Activated B cell treated with CpG ODN at 0.5 μM for 24 hours (primary cell): ENCODE measurements around the gene MED27. TPM values are rescaled to one million over a fixed set of nuclear protein-coding genes. Genes with fewer than 3 reads are reported as not detected.

ENCODE experiments used
- ATAC-seq: fragments of 200-7000 bp; cut with Tn5 transposase; one replicate; pipeline ENCODE4 v1.10.0; 2021; ENCODE audit warnings: low read depth, mild to moderate bottlenecking, moderate library complexity
- CTCF ChIA-PET: fragments of 350-600 bp; sonication (Branson Sonifier 250); formaldehyde crosslinking; loops from one replicate; lab custom pipeline; 2021; ENCODE audit warnings: antibody characterized with exemption; lab: Charles Lee
- POLR2A ChIA-PET: fragments of 350-600 bp; sonication (Branson Sonifier 250); formaldehyde crosslinking; loops from one replicate; lab custom pipeline; 2021; ENCODE audit warnings: antibody characterized with exemption; lab: Charles Lee
- DNase-seq: peaks from one replicate; pipeline ENCODE4 v3.0.0; 2022
- H3K27ac Mint-ChIP-seq: one replicate; pipeline ENCODE4 v1.8.0; 2020; ENCODE audit warnings: mixed read lengths
- H3K27me3 Mint-ChIP-seq: one replicate; pipeline ENCODE4 v1.8.0; 2021; ENCODE audit warnings: mixed read lengths
- H3K36me3 Mint-ChIP-seq: one replicate; pipeline ENCODE4 v1.8.0; 2021; ENCODE audit warnings: low read depth, mixed read lengths
- H3K4me1 Mint-ChIP-seq: one replicate; pipeline ENCODE4 v1.8.0; 2021; ENCODE audit warnings: mixed read lengths
- H3K4me3 Mint-ChIP-seq: one replicate; pipeline ENCODE4 v1.8.0; 2020; ENCODE audit warnings: mild to moderate bottlenecking, mixed read lengths
- H3K9me3 Mint-ChIP-seq: one replicate; pipeline ENCODE4 v1.8.0; 2020; ENCODE audit warnings: mixed read lengths
- CTCF ChIP-seq: fragments of 200-600 bp; IDR thresholded peaks from one replicate; pipeline ENCODE4 v1.8.0; 2022; ENCODE audit warnings: antibody characterized with exemption, mild to moderate bottlenecking
- intact Hi-C: fragments of 100-400 bp; cut with micrococcal nuclease; formaldehyde crosslinking; loops from one replicate; pipeline ENCODE4 v1.15.1; 2024
- total RNA-seq: library from RNA; stranded (reverse); gene quantifications from 2 replicates; pipeline ENCODE4 v1.2.3, GENCODE V29; 2022

Gene MED27
- total RNA-seq, 1 donor from 2014 or later: 24.5 TPM

DNA sequence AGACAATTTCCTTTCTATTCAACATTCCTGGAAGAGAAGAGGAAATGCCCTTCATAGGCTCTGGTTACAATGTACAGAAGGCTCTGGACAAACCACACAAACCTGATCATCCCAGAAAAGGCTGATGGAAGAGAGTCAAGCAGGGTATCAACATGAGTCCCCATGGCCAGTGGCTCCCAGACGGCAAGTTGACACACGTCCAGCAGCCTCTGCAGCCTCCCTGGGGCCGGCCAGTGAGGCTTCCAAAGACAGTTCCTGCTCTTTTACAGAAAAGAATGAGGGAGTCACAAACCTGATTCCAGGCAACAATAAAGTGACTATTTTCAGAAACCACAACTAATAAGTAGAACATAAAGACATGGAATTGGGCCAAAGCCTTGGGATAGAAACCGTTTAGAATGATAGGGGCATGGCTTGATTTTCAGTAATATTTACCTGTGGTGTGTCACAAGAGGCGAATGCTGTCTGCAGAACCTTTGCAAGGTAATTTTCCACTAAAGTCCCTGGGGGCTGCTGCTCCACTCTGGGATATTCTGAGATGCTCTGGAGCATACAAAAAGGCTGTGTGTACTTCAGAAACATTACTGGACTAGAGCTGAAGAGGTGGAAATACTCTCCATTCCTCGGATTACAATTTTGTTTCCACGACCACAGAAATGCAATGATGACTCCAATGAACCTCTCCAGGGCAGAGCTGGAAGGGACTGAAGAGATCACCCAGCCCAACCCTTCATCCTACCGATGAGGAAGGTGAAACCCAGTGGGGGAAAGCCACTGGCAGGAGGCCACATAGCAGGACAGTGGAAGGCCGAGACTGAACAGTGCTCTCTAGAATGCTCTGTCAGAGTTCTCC is 10.4 kb downstream of the MED27 start:
- H3K9me3 Mint-ChIP-seq: no peaks in the 10 kb centered on the region
- intact Hi-C loops: no loop called here
- peaks cover 1% of the 10 kb centered on the region for H3K4me1 Mint-ChIP-seq
- TF ChIP-seq CTCF: no peak
- POLR2A ChIA-PET: no interaction called here
- H3K27ac Mint-ChIP-seq: no peak overlapping the region
- no peak for DNase-seq
- CTCF ChIA-PET: no interaction called here
- H3K36me3 Mint-ChIP-seq: peaks cover 63% of the 10 kb centered on the region
- no peak for ATAC-seq
- H3K27me3 Mint-ChIP-seq: no peaks in the 10 kb centered on the region
- H3K4me3 Mint-ChIP-seq: no peak overlapping the region

DNA sequence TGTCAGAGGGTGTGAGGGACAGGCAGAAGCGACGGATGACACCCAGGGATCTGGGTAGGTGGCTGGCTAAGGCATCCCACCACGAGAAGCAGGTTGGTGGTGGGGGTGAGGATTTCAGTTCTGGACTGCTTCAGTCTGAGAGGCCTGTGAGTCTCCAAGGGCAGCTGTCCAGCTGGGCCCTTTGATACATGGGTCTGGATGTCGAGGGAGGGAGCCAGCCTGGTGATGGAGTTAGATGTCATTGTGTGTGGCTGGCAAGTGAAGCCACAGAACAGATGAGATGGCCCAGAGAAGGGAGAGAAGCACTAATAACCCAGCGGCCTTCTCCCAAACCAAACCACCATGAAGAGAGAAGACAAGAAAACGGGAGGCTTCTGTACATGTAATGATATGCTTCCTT is 11.1 kb downstream of the MED27 start:
- ATAC-seq (no peak), DNase-seq (no peak)
- TF ChIP-seq CTCF: no peak
- Mint-ChIP-seq H3K27me3 (no peaks in the 10 kb centered on the region), H3K27ac (no peak overlapping the region), H3K4me1 (peaks cover 1% of the 10 kb centered on the region), H3K9me3 (no peaks in the 10 kb centered on the region), H3K36me3 (peaks cover 57% of the 10 kb centered on the region), H3K4me3 (no peak overlapping the region)
- intact Hi-C loops: no loop called here
- ChIA-PET CTCF (no interaction called here), POLR2A (no interaction called here)

GRCh38 chr9:132066511-132066910 is 13.2 kb downstream of the MED27 start:
- peaks cover 37% of the 10 kb centered on the region for H3K36me3 Mint-ChIP-seq
- H3K4me3 Mint-ChIP-seq: no peak overlapping the region
- POLR2A ChIA-PET: no interaction called here
- H3K9me3 Mint-ChIP-seq: no peaks in the 10 kb centered on the region
- intact Hi-C loops: no loop called here
- CTCF ChIA-PET: no interaction called here
- no peaks in the 10 kb centered on the region for H3K27me3 Mint-ChIP-seq
- no peak for TF ChIP-seq CTCF
- H3K4me1 Mint-ChIP-seq: peaks cover 1% of the 10 kb centered on the region
- ATAC-seq (no peak), DNase-seq (no peak)
- H3K27ac Mint-ChIP-seq: no peak overlapping the region

GRCh38 chr9:132066057-132066456 is 13.6 kb downstream of the MED27 start:
- DNase-seq: no peak
- Mint-ChIP-seq H3K36me3 (peaks cover 33% of the 10 kb centered on the region), H3K4me3 (no peak overlapping the region), H3K27ac (no peak overlapping the region), H3K9me3 (no peaks in the 10 kb centered on the region), H3K27me3 (no peaks in the 10 kb centered on the region), H3K4me1 (no peaks in the 10 kb centered on the region)
- ChIA-PET CTCF (no interaction called here), POLR2A (no interaction called here)
- no peak for TF ChIP-seq CTCF
- intact Hi-C loops: no loop called here
- no peak for ATAC-seq

DNA sequence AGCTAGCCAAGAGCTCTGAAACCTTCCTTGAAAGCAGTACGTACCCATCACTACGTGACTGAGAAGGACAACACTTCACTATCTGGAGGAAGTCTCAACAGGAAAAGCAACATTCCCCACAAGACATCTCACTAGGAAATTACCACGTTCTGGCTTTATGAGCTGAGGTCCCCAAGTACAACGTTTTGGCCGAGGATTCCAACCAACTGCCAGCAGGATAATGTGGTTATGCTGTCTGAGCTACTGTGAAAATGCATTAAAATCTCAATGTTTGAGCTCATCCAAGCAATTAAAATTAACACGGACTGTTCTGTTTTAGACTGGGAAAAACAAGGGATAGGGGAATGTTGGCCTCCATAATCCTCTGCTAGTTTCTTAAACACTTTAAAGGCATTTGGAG is 16.4 kb downstream of the MED27 start:
- Mint-ChIP-seq H3K4me1 (no peaks in the 10 kb centered on the region), H3K27ac (no peak overlapping the region), H3K27me3 (no peaks in the 10 kb centered on the region), H3K36me3 (peaks cover 43% of the 10 kb centered on the region), H3K4me3 (no peak overlapping the region), H3K9me3 (peaks cover 10% of the 10 kb centered on the region)
- ChIA-PET CTCF (no interaction called here), POLR2A (interaction anchor here (0.6 kb wide), 1 partner anchor 153 kb away, joined by 3 read pairs; no protein-coding TSS in a partner anchor)
- TF ChIP-seq CTCF: no peak
- no peak for ATAC-seq
- DNase-seq: no peak
- intact Hi-C loops: no loop called here
